H9 (cell line): ENCODE results near the gene TMEM229A. TPM values are rescaled to one million over a fixed set of nuclear protein-coding genes. Genes with fewer than 3 reads are reported as not detected.

Source experiments
- DNase-seq: peaks from one replicate; pipeline ENCODE4 v3.0.0-alpha.2; 2017
- H2AFZ ChIP-seq: one replicate; pipeline ENCODE4 v1.6.1; 2013; ENCODE audit warnings: mild to moderate bottlenecking, low read length, control low read depth, moderate library complexity
- H2AK5ac ChIP-seq: 2 replicates; pipeline ENCODE4 v1.6.1; 2013; ENCODE audit warnings: low read length, control low read depth, mixed read lengths; ENCODE audit not compliant: insufficient read length
- H2BK120ac ChIP-seq: one replicate; pipeline ENCODE4 v1.6.1; 2013; ENCODE audit warnings: low read depth, mild to moderate bottlenecking, low read length, control low read depth, inconsistent platforms; ENCODE audit not compliant: poor library complexity, severe bottlenecking
- H2BK12ac ChIP-seq: 2 replicates; pipeline ENCODE4 v1.6.1; 2013; ENCODE audit warnings: low read length, control low read depth, mixed read lengths, low read depth; ENCODE audit not compliant: insufficient read length
- H2BK15ac ChIP-seq: 2 replicates; pipeline ENCODE4 v1.6.1; 2013; ENCODE audit warnings: low read depth, low read length, control low read depth
- H2BK20ac ChIP-seq: one replicate; pipeline ENCODE4 v1.6.1; 2013; ENCODE audit warnings: low read depth, mild to moderate bottlenecking, low read length, control low read depth, inconsistent platforms; ENCODE audit not compliant: poor library complexity, severe bottlenecking
- H2BK5ac ChIP-seq: 2 replicates; pipeline ENCODE4 v1.6.1; 2013; ENCODE audit warnings: low read length, control low read depth, mixed read lengths; ENCODE audit not compliant: insufficient read length
- H3K14ac ChIP-seq: 2 replicates; pipeline ENCODE4 v1.6.1; 2013; ENCODE audit warnings: low read length, control low read depth; ENCODE audit not compliant: insufficient read depth
- H3K18ac ChIP-seq: 2 replicates; pipeline ENCODE4 v1.6.1; 2013; ENCODE audit warnings: low read depth, mild to moderate bottlenecking, mixed read lengths, low read length, control low read depth; ENCODE audit not compliant: insufficient read length
- H3K23ac ChIP-seq: 2 replicates; pipeline ENCODE4 v1.6.1; 2013; ENCODE audit warnings: low read length, control low read depth, mixed read lengths, low read depth; ENCODE audit not compliant: insufficient read length
- H3K23me2 ChIP-seq: 2 replicates; pipeline ENCODE4 v1.6.1; 2013; ENCODE audit warnings: low read depth, mild to moderate bottlenecking, mixed read lengths, low read length, control low read depth; ENCODE audit not compliant: insufficient read length, poor library complexity, severe bottlenecking
- H3K27ac ChIP-seq: 2 replicates; pipeline ENCODE4 v1.5.1; 2013; ENCODE audit warnings: low read length, control low read depth, mixed read lengths, low read depth; ENCODE audit not compliant: insufficient read length
- H3K27me3 ChIP-seq: 2 replicates; pipeline ENCODE4 v1.6.1; 2013; ENCODE audit warnings: low read length, control low read depth, inconsistent platforms; ENCODE audit not compliant: insufficient read depth
- H3K4ac ChIP-seq: 2 replicates; pipeline ENCODE4 v1.6.1; 2013; ENCODE audit warnings: low read depth, mild to moderate bottlenecking, control low read depth, inconsistent platforms, low read length, moderate library complexity
- H3K4me1 ChIP-seq: 2 replicates; pipeline ENCODE4 v1.6.1; 2013; ENCODE audit warnings: low read length, control low read depth, inconsistent platforms; ENCODE audit not compliant: insufficient read depth
- H3K4me2 ChIP-seq: 2 replicates; pipeline ENCODE4 v1.6.1; 2013; ENCODE audit warnings: low read length, control low read depth, mixed read lengths; ENCODE audit not compliant: insufficient read length, insufficient read depth
- H3K56ac ChIP-seq: 2 replicates; pipeline ENCODE4 v1.6.1; 2013; ENCODE audit warnings: low read depth, mild to moderate bottlenecking, mixed read lengths, low read length, control low read depth; ENCODE audit not compliant: insufficient read length
- H3K79me1 ChIP-seq: 2 replicates; pipeline ENCODE4 v1.6.1; 2013; ENCODE audit warnings: low read depth, mild to moderate bottlenecking, moderate library complexity, low read length, control low read depth, inconsistent platforms; ENCODE audit not compliant: insufficient read depth, poor library complexity, severe bottlenecking
- H3K79me2 ChIP-seq: 2 replicates; pipeline ENCODE4 v1.6.1; 2013; ENCODE audit warnings: low read length, control low read depth, inconsistent platforms; ENCODE audit not compliant: insufficient read depth
- H3K9ac ChIP-seq: 2 replicates; pipeline ENCODE4 v1.6.1; 2013; ENCODE audit warnings: low read length, control low read depth, mixed read lengths; ENCODE audit not compliant: insufficient read length; ENCODE audit errors: extremely low read depth
- H3K9me3 ChIP-seq: one replicate; pipeline ENCODE4 v1.6.1; 2013; ENCODE audit warnings: low read depth, low read length, inconsistent platforms; ENCODE audit not compliant: control insufficient read depth
- H3T11ph ChIP-seq: one replicate; pipeline ENCODE4 v1.6.1; 2013; ENCODE audit warnings: mild to moderate bottlenecking, low read length, control low read depth, inconsistent platforms
- H4K20me1 ChIP-seq: one replicate; pipeline ENCODE4 v1.6.1; 2013; ENCODE audit not compliant: control insufficient read depth, insufficient read length, insufficient read depth
- H4K5ac ChIP-seq: 2 replicates; pipeline ENCODE4 v1.6.1; 2013; ENCODE audit warnings: low read depth, mild to moderate bottlenecking, mixed read lengths, low read length, control low read depth; ENCODE audit not compliant: insufficient read length
- H4K8ac ChIP-seq: replicated peaks from 2 replicates; pipeline ENCODE4 v1.6.1; 2013; ENCODE audit warnings: low read length, control low read depth, mixed read lengths, low read depth; ENCODE audit not compliant: insufficient read length
- H4K91ac ChIP-seq: 2 replicates; pipeline ENCODE4 v1.6.1; 2013; ENCODE audit warnings: low read depth, mild to moderate bottlenecking, moderate library complexity, mixed read lengths, low read length, control low read depth; ENCODE audit not compliant: insufficient read length
- H3K27ac Mint-ChIP-seq, 3 experiments: 2 replicates in 2 of 3; 3 replicates in 1 of 3; pipeline ENCODE4 v1.8.0; 2020 to 2021; ENCODE audit warnings: mixed read lengths in 3 of 3, mild to moderate bottlenecking in 1 of 3, moderate library complexity in 1 of 3
- H3K27me3 Mint-ChIP-seq: 2 replicates; pipeline ENCODE4 v1.8.0; 2021; ENCODE audit warnings: low read depth, mild to moderate bottlenecking, moderate library complexity, mixed read lengths
- H3K36me3 Mint-ChIP-seq, 3 experiments: 2 replicates in 2 of 3; 3 replicates in 1 of 3; pipeline ENCODE4 v1.8.0; 2020 to 2021; ENCODE audit warnings: low read depth in 3 of 3, mixed read lengths in 3 of 3; ENCODE audit not compliant: insufficient read depth in 1 of 3
- H3K4me1 Mint-ChIP-seq, 2 experiments: 2 replicates each; pipeline ENCODE4 v1.8.0; 2020; ENCODE audit warnings: mixed read lengths in 2 of 2
- H3K4me3 Mint-ChIP-seq, 2 experiments: 2 replicates in 1 of 2; 3 replicates in 1 of 2; pipeline ENCODE4 v1.8.0; 2020 to 2021; ENCODE audit warnings: mild to moderate bottlenecking in 2 of 2, mixed read lengths in 2 of 2, moderate library complexity in 1 of 2
- H3K9me3 Mint-ChIP-seq, 2 experiments: 2 replicates in 1 of 2; 3 replicates in 1 of 2; pipeline ENCODE4 v1.8.0; 2020; ENCODE audit warnings: mild to moderate bottlenecking in 2 of 2, mixed read lengths in 2 of 2, moderate library complexity in 1 of 2
- CTCF ChIP-seq: fragments of 200-600 bp; sonication (generic); conservative IDR thresholded peaks from 3 replicates; pipeline ENCODE4 v1.8.0; 2021; ENCODE audit warnings: antibody characterized with exemption, mild to moderate bottlenecking
- WGBS: extraction: QIAGEN DNeasy Blood & Tissue Kit; methylation state at CpG from one replicate; pipeline ENCODE4 v1.1.7; 2013; ENCODE audit warnings: missing lambda C conversion rate, low lambda C conversion rate, mixed read lengths; ENCODE audit not compliant: insufficient read length; ENCODE audit errors: extremely low coverage; 5-methylcytosine and 5-hydroxymethylcytosine counted together
- total RNA-seq: library from RNA; stranded (reverse); gene quantifications from 2 replicates; pipeline ENCODE4 v1.2.1, GENCODE V29; 2021

The TMEM229A gene
- total RNA-seq, 1 experiment from 2014 or later, result 0.37 TPM

GRCh38 chr7:123996327-123996625 lies 36.6 kb downstream of the TMEM229A start:
- H3K23me2 ChIP-seq, result no peaks in the 10 kb centered on the region
- no peak overlapping the region for H3T11ph ChIP-seq
- Mint-ChIP-seq H3K4me3 (no peak overlapping the region), H3K4me1 (peaks cover 20 to 31% of the 10 kb centered on the region in 2 experiments), H3K27ac (no peak overlapping the region), H3K27me3 (peaks cover 6% of the 10 kb centered on the region), H3K36me3 (peaks cover 0 to 6% (median 1%) of the 10 kb centered on the region in 3 experiments; a peak in 3 of 7 replicates), H3K9me3 (peaks cover 5 to 6% of the 10 kb centered on the region in 2 experiments; a peak in 2 of 5 replicates)
- H3K79me1 ChIP-seq, result no peaks in the 10 kb centered on the region
- no peaks in the 10 kb centered on the region for H3K9me3 ChIP-seq
- no peaks in the 10 kb centered on the region for H3K27me3 ChIP-seq
- no peak for TF ChIP-seq CTCF
- H2BK12ac ChIP-seq, result no peak overlapping the region
- H2BK120ac ChIP-seq, result no peak overlapping the region
- H3K4ac ChIP-seq, result no peak overlapping the region
- H4K91ac ChIP-seq, result no peak overlapping the region
- no peak overlapping the region for H2BK15ac ChIP-seq
- H2AFZ ChIP-seq, result no peak overlapping the region
- no peaks in the 10 kb centered on the region for H3K79me2 ChIP-seq
- no peak for DNase-seq
- H3K23ac ChIP-seq, result no peak overlapping the region
- no CpG with 5 or more reads among the region's 6 CpGs for WGBS
- H2BK5ac ChIP-seq, result no peak overlapping the region
- no peak overlapping the region for H4K5ac ChIP-seq
- H2BK20ac ChIP-seq, result no peak overlapping the region
- peaks cover 7% of the 10 kb centered on the region for H3K4me1 ChIP-seq
- H3K18ac ChIP-seq, result no peak overlapping the region
- no peak overlapping the region for H3K9ac ChIP-seq
- no peak overlapping the region for H2AK5ac ChIP-seq
- H4K20me1 ChIP-seq, result no peaks in the 10 kb centered on the region
- H4K8ac ChIP-seq, result no peak overlapping the region
- H3K56ac ChIP-seq, result no peak overlapping the region
- H3K27ac ChIP-seq, result no peak overlapping the region
- no peak overlapping the region for H3K14ac ChIP-seq
- H3K4me2 ChIP-seq, result no peak overlapping the region
